Measurements from ENCODE around the gene TRPM3.

TRPM3 gene

GRCh38 chr9:70856411-70856810, 265.0 kb downstream of the TRPM3 start:
- Histone ChIP-seq H3F3A (ENCODE audit: insufficient read depth, low read length) (no peaks in the 10 kb centered on the region), H4K20me1 (ENCODE audit: insufficient read depth, low read length) (no peaks in the 10 kb centered on the region), H3K9me3 (replicated peaks; ENCODE audit: insufficient read depth, low read length) (no peaks in the 10 kb centered on the region), H3K27ac (ENCODE audit: low read length) (no peak overlapping the region), H3K79me2 (ENCODE audit: low read length) (no peaks in the 10 kb centered on the region), H3K36me3 (replicated peaks; ENCODE audit: insufficient read depth, low read length) (no peaks in the 10 kb centered on the region), H3K4me3 (ENCODE audit: low read length) (no peak overlapping the region), H3K9ac (ENCODE audit: low read length) (no peak overlapping the region), H2AFZ (ENCODE audit: low read length) (no peak overlapping the region), H3K4me1 (ENCODE audit: low read length) (no peaks in the 10 kb centered on the region), H3K4me2 (ENCODE audit: low read depth, low read length) (no peak overlapping the region), H3K27me3 (replicated peaks; ENCODE audit: insufficient read depth, low read length) (no peaks in the 10 kb centered on the region), H3K9me2 (replicated peaks; ENCODE audit: insufficient read depth, low read length) (no peaks in the 10 kb centered on the region)
- TF ChIP-seq EZH2 (optimal IDR thresholded peaks at IDR 0.05; ENCODE audit: low read depth, low read length) (no peak), EZH2phosphoT487 (IDR thresholded peaks at IDR 0.05; ENCODE audit: low read length) (no peak)
- TF ChIP-seq, protein P1, sequence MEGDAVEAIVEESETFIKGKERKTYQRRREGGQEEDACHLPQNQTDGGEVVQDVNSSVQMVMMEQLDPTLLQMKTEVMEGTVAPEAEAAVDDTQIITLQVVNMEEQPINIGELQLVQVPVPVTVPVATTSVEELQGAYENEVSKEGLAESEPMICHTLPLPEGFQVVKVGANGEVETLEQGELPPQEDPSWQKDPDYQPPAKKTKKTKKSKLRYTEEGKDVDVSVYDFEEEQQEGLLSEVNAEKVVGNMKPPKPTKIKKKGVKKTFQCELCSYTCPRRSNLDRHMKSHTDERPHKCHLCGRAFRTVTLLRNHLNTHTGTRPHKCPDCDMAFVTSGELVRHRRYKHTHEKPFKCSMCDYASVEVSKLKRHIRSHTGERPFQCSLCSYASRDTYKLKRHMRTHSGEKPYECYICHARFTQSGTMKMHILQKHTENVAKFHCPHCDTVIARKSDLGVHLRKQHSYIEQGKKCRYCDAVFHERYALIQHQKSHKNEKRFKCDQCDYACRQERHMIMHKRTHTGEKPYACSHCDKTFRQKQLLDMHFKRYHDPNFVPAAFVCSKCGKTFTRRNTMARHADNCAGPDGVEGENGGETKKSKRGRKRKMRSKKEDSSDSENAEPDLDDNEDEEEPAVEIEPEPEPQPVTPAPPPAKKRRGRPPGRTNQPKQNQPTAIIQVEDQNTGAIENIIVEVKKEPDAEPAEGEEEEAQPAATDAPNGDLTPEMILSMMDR (IDR thresholded peaks at IDR 0.05; ENCODE audit: low read length) = no peak
- no peak for DNase-seq

DNA sequence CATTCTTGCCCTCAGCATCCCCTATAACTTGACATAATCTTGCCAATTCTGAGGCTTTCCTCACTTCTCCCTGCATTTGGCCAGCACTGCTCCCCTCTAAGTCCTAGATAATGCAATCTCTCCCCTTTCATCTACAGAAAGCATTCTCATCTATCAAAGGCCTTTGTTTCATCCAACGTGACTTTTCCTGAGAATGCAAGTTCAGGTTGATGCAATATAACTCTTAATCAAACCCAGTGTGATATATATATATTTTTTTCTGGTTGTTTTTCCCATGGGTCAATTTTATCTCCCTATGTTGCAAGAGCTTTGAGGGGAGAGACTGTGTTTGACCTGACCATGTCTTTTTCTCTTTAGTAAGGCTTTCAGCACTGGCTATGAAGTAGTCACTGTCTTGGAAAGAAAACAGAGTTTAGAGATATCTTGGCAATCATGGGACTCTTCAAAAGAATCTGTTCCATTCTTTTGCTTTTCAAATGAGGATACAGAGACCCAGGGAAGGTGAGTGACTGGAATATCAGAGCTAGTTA, 268.6 kb downstream of the TRPM3 start:
- no peaks in the 10 kb centered on the region for H3F3A ChIP-seq (ENCODE audit: insufficient read depth, low read length)
- no peaks in the 10 kb centered on the region for H3K9me2 ChIP-seq (replicated peaks; ENCODE audit: insufficient read depth, low read length)
- no peaks in the 10 kb centered on the region for H3K9me3 ChIP-seq (replicated peaks; ENCODE audit: insufficient read depth, low read length)
- H3K4me3 ChIP-seq (ENCODE audit: low read length) = no peak overlapping the region
- no peaks in the 10 kb centered on the region for H3K79me2 ChIP-seq (ENCODE audit: low read length)
- H3K27me3 ChIP-seq (replicated peaks; ENCODE audit: insufficient read depth, low read length) = no peaks in the 10 kb centered on the region
- no peak overlapping the region for H2AFZ ChIP-seq (ENCODE audit: low read length)
- no peak overlapping the region for H3K27ac ChIP-seq (ENCODE audit: low read length)
- no peak for DNase-seq
- TF ChIP-seq EZH2 (optimal IDR thresholded peaks at IDR 0.05; ENCODE audit: low read depth, low read length) (no peak), EZH2phosphoT487 (IDR thresholded peaks at IDR 0.05; ENCODE audit: low read length) (no peak)
- TF ChIP-seq, protein P1 (IDR thresholded peaks at IDR 0.05; ENCODE audit: low read length) = no peak
- H3K4me2 ChIP-seq (ENCODE audit: low read depth, low read length) = no peak overlapping the region
- H3K36me3 ChIP-seq (replicated peaks; ENCODE audit: insufficient read depth, low read length) = no peaks in the 10 kb centered on the region
- H4K20me1 ChIP-seq (ENCODE audit: insufficient read depth, low read length) = no peaks in the 10 kb centered on the region
- H3K4me1 ChIP-seq (ENCODE audit: low read length) = no peaks in the 10 kb centered on the region
- H3K9ac ChIP-seq (ENCODE audit: low read length) = no peak overlapping the region

DNA sequence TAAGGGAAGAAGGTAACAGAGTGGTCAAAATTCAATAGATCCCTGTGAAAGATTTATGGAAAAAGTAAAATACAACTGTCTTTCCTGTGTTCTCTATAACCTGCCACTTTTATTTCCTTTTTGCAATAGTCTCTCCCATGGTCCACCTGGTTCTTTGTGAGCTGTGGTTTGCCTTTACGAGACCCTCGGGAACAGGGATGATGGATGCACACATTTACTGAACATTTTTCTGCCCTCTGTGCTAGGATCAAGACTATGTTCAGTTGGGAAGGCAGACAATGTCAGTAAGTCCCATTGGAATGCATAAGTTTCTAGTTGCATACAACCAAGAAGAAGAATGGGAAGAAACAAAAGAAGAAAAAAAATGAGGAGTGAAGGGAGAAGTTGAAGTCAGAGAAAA, 281.2 kb downstream of the TRPM3 start:
- Histone ChIP-seq H2AFZ (ENCODE audit: low read length) (no peak overlapping the region), H4K20me1 (ENCODE audit: insufficient read depth, low read length) (no peaks in the 10 kb centered on the region), H3K4me3 (ENCODE audit: low read length) (no peak overlapping the region), H3F3A (ENCODE audit: insufficient read depth, low read length) (no peaks in the 10 kb centered on the region), H3K9me3 (replicated peaks; ENCODE audit: insufficient read depth, low read length) (no peaks in the 10 kb centered on the region), H3K36me3 (replicated peaks; ENCODE audit: insufficient read depth, low read length) (no peaks in the 10 kb centered on the region), H3K79me2 (ENCODE audit: low read length) (no peaks in the 10 kb centered on the region), H3K27ac (ENCODE audit: low read length) (no peak overlapping the region), H3K4me1 (ENCODE audit: low read length) (no peaks in the 10 kb centered on the region), H3K4me2 (ENCODE audit: low read depth, low read length) (no peak overlapping the region), H3K9me2 (replicated peaks; ENCODE audit: insufficient read depth, low read length) (no peaks in the 10 kb centered on the region), H3K9ac (ENCODE audit: low read length) (no peak overlapping the region), H3K27me3 (replicated peaks; ENCODE audit: insufficient read depth, low read length) (no peaks in the 10 kb centered on the region)
- no peak for TF ChIP-seq EZH2phosphoT487 (IDR thresholded peaks at IDR 0.05; ENCODE audit: low read length)
- TF ChIP-seq, protein P1 (IDR thresholded peaks at IDR 0.05; ENCODE audit: low read length) = no peak
- no peak for TF ChIP-seq EZH2 (optimal IDR thresholded peaks at IDR 0.05; ENCODE audit: low read depth, low read length)
- no peak for DNase-seq
